Measurements from ENCODE around the gene TMEM120B. TPM values are rescaled to one million over a fixed set of nuclear protein-coding genes. Genes with fewer than 3 reads are reported as not detected.
A peak's percentile ranks its signal among the peaks of the same experiment; 100 is the strongest.

TMEM120B gene
- total and polyA plus RNA-seq, 2 of the 13 experiments (the other 11 are each of a cell fraction or from before 2014, with no cell fraction given) = 7.1 to 12.9 TPM

DNA sequence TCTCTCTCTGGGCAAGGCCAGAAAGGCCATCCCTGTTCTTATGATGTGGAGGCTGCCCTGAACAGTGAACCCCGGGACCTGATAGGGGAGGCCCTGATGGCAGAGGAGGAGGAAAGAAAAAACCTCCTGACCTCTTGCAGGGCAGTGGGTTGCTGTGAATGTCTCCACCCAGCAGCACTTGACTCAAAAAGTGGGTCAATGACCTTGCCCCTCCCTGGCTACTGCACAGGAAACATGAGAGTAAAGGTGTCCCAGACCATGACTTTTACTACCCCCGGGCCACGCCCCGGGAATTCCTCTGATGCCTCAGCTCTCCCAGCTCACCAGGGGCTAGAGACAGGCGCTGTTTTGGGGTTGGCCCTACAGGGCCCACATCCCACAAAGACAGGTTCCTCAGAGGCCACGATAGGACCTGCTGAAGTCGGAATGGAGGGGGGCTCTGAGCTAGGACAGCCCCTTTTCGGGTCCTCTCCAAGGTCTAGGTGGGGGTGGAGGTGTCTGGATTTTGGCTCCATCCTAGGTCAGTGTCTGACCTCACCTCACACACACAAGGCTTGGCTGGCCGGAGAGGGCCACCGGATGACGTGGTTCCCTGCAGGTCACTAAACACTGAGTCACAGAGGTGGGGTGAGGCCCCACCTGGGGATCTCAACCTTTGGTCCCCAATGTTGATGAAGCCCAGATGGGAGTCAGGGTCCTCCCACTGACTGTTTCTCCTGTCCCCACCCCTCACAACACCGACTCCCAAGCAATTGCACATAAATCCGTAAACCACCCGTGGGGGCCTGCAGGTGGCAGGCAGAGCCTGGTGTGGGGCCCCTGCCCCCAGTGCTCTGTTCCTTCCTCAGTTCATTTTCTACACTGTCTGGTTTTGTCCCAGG, 79.4 kb downstream of the TMEM120B start (continued):
- TF ChIP-seq ZSCAN9 (CRISPR knock-in tag; IDR thresholded peaks at IDR 0.05; ENCODE audit: borderline replicate concordance) = no peak
- TF ChIP-seq FOXA3 (CRISPR knock-in tag; IDR thresholded peaks at IDR 0.05) = peak; percentile 30; the same call in 1 of the 2 replicates
- peak; percentile 30 for TF ChIP-seq SKI (IDR thresholded peaks at IDR 0.05; ENCODE audit: partially characterized antibody)
- TF ChIP-seq MAF1 (CRISPR knock-in tag; IDR thresholded peaks at IDR 0.05; ENCODE audit: borderline replicate concordance) = no peak
- TF ChIP-seq NKX3-1 (CRISPR knock-in tag; IDR thresholded peaks at IDR 0.05) = no peak
- TF ChIP-seq ZNF83 (CRISPR knock-in tag; IDR thresholded peaks at IDR 0.05; ENCODE audit: borderline replicate concordance) = no peak
- TF ChIP-seq, protein P1, sequence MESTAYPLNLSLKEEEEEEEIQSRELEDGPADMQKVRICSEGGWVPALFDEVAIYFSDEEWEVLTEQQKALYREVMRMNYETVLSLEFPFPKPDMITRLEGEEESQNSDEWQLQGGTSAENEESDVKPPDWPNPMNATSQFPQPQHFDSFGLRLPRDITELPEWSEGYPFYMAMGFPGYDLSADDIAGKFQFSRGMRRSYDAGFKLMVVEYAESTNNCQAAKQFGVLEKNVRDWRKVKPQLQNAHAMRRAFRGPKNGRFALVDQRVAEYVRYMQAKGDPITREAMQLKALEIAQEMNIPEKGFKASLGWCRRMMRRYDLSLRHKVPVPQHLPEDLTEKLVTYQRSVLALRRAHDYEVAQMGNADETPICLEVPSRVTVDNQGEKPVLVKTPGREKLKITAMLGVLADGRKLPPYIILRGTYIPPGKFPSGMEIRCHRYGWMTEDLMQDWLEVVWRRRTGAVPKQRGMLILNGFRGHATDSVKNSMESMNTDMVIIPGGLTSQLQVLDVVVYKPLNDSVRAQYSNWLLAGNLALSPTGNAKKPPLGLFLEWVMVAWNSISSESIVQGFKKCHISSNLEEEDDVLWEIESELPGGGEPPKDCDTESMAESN (CRISPR knock-in tag; conservative IDR thresholded peaks at IDR 0.05) = no peak; the same call in 1 of the 2 replicates
- TF ChIP-seq, protein P2, sequence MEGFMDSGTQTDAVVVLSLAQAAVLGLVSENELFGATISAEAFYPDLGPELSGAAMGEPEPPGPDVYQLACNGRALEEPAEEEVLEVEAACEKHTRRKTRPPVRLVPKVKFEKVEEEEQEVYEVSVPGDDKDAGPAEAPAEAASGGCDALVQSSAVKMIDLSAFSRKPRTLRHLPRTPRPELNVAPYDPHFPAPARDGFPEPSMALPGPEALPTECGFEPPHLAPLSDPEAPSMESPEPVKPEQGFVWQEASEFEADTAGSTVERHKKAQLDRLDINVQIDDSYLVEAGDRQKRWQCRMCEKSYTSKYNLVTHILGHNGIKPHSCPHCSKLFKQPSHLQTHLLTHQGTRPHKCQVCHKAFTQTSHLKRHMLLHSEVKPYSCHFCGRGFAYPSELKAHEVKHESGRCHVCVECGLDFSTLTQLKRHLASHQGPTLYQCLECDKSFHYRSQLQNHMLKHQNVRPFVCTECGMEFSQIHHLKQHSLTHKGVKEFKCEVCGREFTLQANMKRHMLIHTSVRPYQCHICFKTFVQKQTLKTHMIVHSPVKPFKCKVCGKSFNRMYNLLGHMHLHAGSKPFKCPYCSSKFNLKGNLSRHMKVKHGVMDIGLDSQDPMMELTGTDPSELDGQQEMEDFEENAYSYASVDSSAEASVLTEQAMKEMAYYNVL (CRISPR knock-in tag; IDR thresholded peaks at IDR 0.05; ENCODE audit: borderline replicate concordance) = no peak
- TF ChIP-seq SUZ12 (IDR thresholded peaks at IDR 0.05; ENCODE audit: low read depth, low read length) = no peak
- peak; percentile 82 for TF ChIP-seq ETV5 (CRISPR knock-in tag; IDR thresholded peaks at IDR 0.05; ENCODE audit: borderline replicate concordance)
- TF ChIP-seq SP140L (CRISPR knock-in tag; IDR thresholded peaks at IDR 0.05; ENCODE audit: borderline replicate concordance) = no peak
- TF ChIP-seq, protein P3, sequence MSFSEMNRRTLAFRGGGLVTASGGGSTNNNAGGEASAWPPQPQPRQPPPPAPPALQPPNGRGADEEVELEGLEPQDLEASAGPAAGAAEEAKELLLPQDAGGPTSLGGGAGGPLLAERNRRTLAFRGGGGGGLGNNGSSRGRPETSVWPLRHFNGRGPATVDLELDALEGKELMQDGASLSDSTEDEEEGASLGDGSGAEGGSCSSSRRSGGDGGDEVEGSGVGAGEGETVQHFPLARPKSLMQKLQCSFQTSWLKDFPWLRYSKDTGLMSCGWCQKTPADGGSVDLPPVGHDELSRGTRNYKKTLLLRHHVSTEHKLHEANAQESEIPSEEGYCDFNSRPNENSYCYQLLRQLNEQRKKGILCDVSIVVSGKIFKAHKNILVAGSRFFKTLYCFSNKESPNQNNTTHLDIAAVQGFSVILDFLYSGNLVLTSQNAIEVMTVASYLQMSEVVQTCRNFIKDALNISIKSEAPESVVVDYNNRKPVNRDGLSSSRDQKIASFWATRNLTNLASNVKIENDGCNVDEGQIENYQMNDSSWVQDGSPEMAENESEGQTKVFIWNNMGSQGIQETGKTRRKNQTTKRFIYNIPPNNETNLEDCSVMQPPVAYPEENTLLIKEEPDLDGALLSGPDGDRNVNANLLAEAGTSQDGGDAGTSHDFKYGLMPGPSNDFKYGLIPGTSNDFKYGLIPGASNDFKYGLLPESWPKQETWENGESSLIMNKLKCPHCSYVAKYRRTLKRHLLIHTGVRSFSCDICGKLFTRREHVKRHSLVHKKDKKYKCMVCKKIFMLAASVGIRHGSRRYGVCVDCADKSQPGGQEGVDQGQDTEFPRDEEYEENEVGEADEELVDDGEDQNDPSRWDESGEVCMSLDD (CRISPR knock-in tag; IDR thresholded peaks at IDR 0.05; ENCODE audit: borderline replicate concordance) = peak; percentile 74; the same call in 1 of the 2 replicates
- TF ChIP-seq, protein P4, sequence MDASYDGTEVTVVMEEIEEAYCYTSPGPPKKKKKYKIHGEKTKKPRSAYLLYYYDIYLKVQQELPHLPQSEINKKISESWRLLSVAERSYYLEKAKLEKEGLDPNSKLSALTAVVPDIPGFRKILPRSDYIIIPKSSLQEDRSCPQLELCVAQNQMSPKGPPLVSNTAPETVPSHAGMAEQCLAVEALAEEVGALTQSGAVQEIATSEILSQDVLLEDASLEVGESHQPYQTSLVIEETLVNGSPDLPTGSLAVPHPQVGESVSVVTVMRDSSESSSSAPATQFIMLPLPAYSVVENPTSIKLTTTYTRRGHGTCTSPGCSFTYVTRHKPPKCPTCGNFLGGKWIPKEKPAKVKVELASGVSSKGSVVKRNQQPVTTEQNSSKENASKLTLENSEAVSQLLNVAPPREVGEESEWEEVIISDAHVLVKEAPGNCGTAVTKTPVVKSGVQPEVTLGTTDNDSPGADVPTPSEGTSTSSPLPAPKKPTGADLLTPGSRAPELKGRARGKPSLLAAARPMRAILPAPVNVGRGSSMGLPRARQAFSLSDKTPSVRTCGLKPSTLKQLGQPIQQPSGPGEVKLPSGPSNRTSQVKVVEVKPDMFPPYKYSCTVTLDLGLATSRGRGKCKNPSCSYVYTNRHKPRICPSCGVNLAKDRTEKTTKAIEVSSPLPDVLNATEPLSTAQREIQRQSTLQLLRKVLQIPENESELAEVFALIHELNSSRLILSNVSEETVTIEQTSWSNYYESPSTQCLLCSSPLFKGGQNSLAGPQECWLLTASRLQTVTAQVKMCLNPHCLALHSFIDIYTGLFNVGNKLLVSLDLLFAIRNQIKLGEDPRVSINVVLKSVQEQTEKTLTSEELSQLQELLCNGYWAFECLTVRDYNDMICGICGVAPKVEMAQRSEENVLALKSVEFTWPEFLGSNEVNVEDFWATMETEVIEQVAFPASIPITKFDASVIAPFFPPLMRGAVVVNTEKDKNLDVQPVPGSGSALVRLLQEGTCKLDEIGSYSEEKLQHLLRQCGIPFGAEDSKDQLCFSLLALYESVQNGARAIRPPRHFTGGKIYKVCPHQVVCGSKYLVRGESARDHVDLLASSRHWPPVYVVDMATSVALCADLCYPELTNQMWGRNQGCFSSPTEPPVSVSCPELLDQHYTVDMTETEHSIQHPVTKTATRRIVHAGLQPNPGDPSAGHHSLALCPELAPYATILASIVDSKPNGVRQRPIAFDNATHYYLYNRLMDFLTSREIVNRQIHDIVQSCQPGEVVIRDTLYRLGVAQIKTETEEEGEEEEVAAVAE (CRISPR knock-in tag; IDR thresholded peaks at IDR 0.05; ENCODE audit: borderline replicate concordance) = no peak
- TF ChIP-seq ZNF713 (CRISPR knock-in tag; IDR thresholded peaks at IDR 0.05) = no peak
- TF ChIP-seq HHEX (CRISPR knock-in tag; IDR thresholded peaks at IDR 0.05) = no peak
- TF ChIP-seq NFKB2 (CRISPR knock-in tag; IDR thresholded peaks at IDR 0.05; ENCODE audit: borderline replicate concordance) = no peak
